Activated T-cell treated with anti-CD3 and anti-CD28 coated beads, Interleukin-2, amount 50 U/mL, for 48 hours (primary cell): ENCODE measurements around the gene MYO5A.

Experiments
- DNase-seq, 2 experiments: peaks; one replicate each; pipeline ENCODE4 v3.0.0-alpha.2; 2020

Gene MYO5A

DNA sequence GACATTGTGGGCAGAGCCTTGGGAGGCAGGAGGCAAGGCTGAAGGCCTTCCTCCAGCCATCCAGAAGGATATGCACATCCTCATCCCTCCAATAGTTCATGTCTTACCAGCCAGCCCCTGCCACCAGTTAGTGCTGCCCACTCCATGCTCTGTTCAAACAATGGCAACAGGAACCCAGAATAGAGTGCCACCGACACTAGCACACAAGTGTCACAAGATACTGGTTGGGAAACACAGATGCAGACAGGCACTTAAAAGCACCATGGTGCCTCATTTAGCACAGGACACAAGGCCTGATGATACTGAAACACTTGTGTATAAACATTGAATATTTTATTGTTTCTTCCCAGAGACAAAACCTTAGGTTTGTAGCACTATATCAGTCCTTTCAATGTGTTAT, 176.6 kb downstream of the MYO5A start:
- no peak for DNase-seq

GRCh38 chr15:52351206-52351908, 177.3 kb downstream of the MYO5A start:
- no peak for DNase-seq

DNA sequence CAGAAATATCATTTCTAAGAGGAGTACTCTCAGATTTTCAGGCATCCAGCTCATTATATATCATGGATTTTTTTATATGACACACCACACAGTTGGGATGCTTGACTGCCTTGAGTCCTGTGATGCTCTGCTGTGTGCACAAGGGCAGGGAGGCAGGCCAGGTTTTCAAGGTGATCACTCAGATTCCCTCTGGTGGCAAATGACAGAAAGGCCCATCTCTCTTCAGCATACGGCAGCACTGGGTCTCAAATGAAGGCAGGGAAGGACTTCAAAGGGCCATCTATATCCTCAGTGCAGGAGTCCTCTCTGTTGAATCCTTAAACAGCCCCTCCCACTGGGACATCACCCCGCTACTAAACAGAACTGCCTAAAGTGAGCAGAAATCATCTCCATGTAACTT, 178.3 kb downstream of the MYO5A start:
- no peak for DNase-seq

- no peak for DNase-seq
These were observed 179.5 kb downstream of the MYO5A start for GRCh38 chr15:52349052-52349700.

- no peak for DNase-seq
These were observed 180.5 kb downstream of the MYO5A start for GRCh38 chr15:52348056-52348745.

GRCh38 chr15:52344592-52344991, 184.1 kb downstream of the MYO5A start:
- no peak for DNase-seq

DNA sequence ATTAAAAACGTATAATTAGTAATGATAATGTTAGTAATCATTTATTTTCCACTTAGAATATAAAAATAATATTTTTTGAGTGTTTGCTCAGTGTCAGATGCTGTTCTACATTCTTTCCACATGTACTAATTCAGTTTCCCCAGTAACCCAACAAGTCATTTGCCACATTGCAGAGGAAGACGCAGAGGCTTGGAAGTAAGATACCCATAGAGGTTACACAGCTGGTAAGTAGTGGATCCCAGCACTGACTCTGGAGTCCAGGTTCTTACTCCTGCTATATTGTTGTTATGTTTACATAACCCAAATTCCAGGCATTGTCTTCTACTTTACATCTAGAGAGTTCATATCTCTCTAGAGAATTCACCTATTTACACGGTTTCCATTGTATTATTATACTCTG, 184.8 kb downstream of the MYO5A start:
- no peak for DNase-seq

GRCh38 chr15:52340093-52340492, 188.6 kb downstream of the MYO5A start:
- no peak for DNase-seq

DNA sequence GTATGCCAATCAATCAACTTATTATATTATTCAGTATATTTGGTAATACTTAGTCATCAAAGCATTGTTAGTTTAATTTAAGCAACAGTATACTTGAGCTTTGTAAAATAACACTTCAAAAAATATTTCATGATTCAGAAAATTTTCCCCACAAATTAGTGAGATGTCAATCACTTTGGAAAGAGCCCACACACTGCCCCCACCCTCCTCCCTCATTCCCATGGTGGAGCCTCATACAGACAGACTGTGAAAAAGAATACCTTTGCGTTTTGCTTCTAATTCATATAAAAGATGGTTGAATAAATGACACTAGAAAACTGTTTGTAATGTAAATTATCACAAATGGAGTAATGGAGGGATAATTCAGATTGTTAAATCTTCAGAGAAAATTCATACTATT, 189.8 kb downstream of the MYO5A start:
- no peak for DNase-seq

GRCh38 chr15:52338058-52338457, 190.6 kb downstream of the MYO5A start:
- DNase-seq: no peak

GRCh38 chr15:52337198-52337853, 191.4 kb downstream of the MYO5A start:
- no peak for DNase-seq

DNA sequence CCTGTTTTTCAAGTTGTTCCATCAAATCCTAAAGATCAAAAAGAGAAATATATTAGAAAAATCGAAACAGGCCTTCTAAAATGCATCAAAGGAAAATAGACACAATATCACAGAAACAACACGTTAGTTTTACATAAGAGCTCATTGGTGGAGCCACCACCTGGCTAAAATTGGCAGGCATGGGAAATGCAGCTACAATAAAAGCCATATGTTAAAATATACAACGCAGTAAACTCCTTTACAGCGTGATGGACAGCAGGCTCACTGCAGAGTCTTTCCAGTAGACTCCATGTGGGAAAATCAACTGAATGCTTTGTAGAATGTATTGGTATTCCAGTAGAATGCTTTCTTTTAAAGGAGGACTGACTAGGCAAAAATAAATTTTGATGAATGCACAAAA, 192.2 kb downstream of the MYO5A start:
- DNase-seq: no peak

DNA sequence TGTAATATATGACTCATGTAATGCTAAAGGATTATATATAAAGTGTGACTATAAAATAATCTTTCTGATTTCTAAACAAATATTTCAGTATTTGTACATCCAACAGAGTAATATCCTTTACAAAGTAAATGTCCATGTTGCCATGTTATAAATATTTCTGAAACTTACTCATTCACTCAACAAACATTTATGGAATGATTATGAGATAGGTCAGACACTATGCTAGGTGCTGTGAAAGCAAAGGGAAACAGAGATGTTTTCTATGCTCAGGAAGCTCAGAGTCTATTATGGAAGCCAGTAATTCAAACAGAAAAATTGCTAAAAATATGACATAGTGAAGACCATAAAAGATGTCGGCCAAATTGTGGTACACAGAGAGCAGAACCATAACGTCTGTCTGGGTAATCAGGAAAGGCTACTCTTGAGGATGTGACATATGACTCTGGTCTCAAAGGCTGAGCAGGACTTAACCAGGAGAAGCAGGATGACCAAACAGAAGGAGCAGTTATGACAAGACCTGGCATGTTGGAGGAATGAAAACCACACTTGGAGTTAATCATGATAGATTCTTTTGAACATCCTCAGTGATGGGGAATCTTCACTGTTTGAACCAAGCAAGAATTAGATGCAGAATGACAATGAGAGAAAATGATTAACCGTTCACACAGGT, 194.1 kb downstream of the MYO5A start:
- no peak for DNase-seq

GRCh38 chr15:52331490-52332240, 197.0 kb downstream of the MYO5A start:
- DNase-seq: peak; percentile 48 to 65

GRCh38 chr15:52329987-52330386, 198.7 kb downstream of the MYO5A start:
- no peak for DNase-seq

- DNase-seq: no peak
These were observed 199.5 kb downstream of the MYO5A start for GRCh38 chr15:52329150-52329549.

GRCh38 chr15:52328680-52329079, 200.0 kb downstream of the MYO5A start:
- no peak for DNase-seq

DNA sequence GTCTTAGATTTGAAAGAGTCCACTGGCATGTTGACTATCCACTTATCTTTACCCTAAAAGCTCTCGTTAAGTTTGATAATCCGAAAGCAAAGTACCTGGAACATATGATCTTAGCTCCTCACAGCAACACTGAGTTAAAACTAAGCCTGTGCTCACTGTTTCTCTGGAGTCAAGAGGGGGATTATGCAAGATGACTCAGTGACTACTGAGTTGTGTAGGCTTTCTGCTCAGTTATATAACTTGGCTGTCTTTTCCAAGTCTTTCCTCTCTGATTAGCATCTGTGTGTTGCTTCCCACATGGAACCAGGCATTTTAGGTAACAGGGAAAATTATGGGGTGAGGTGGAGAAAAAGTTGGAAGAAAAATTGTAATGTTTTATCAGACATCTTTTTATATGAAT, 201.9 kb downstream of the MYO5A start:
- DNase-seq: no peak

GRCh38 chr15:52324109-52324508, 204.6 kb downstream of the MYO5A start:
- DNase-seq: no peak

DNA sequence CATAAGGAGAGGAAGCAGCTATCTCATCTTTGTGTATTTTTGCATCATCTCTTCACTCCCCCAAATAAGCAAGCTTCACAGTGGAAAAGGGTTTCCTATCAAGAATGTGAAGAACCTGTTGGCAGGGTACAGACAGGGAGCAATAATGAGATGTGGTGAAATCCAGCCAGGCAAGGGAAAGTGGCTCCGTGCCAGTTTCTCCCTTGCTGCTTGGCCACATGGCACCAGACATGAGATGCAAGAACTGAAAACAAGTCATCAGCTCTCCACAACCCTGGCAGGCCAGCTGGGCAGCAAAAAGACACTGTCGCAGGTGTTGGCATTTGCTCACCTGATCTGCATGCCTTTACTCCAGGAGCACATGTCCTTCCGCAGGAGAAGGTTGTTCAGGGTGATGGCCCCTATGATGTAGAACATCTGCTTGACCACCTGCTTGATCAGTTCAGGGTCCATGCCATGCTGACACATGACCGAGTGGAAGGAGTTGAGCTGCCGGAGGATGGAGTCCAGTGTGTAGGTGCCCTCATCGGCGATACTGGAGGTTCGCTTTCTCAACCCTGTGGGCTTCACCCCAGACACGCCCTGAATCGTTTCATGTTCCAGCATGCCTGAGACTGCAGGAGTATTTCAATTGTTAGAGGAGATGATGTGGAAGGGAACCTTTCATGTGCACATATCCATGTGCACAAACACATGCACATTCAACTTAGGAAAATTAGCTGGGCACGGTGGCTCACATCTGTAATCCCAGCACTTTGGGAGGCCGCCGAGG, 209.8 kb downstream of the MYO5A start:
- DNase-seq: no peak

GRCh38 chr15:52317688-52318087, 211.0 kb downstream of the MYO5A start:
- DNase-seq: no peak

DNA sequence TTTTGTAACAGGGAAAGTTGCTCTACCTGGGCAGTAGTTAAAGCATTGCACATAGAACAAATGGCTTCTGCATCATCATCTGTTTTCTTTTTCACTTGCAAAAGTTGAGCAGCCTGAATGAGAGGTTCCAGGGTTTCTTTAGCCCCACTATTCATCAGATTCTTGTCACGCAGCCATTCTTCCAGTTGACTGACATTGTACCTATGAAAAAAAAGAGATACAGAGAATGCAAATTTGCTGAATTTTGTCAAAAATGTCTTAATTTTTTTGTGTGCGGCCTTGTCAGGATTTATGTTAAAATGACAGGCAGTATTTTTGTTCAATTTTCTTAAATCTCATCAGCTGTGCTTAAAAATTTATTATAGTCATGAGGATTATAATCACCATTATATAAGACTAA, 211.7 kb downstream of the MYO5A start:
- DNase-seq: no peak
